ENCODE measurements around the gene ZNRF1.
"Not testable (repeated sequence)": the region's sequence is repeated elsewhere in the genome, so short reads cannot be mapped to it uniquely, and the experiment has no call there.

ZNRF1 gene

DNA sequence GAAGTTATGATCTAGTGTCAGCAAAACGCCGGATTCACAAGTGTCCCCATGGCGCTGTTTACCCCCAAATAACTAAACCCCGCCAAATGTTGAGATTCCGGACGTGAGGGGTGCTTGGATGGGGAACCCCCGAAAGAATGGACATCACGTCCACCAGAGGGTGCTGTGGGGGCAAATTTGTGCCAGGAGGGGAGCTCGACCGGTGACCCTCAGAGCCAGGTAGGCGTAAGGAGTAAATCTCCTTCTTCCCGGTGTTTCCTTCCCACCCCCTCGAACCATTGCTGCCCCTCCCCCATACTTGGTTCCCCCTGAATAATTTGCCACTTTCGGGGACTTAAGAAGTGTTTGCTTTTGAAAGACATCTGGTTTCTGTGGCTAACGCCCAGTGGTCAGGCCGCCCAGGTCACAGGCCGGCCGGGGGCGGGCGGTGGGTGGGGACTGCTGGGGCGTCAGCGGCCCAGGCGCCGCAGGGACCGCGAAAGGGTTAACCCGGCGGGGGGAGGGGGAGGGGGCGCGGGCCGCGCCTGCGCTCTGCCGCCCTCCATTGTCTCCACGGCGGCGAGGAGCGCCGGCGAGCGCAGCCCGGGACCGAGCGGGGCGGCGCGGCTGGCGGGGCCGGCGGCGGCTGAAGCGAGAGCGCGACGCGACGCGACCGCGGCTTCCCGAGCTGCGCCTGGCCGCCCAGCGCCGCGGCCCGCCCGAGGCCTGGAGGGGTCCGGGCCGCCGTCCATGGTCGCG is at the start of gene ZNRF1:
TSS of gene ZNRF1 (plus strand) at position 544 of the 738 bp plus-strand sequence. CDS start 648 bp downstream, outside the sequence.
- DNase-seq (ENCODE audit: insufficient read length, low spot score) (peak; percentile 88), FAIRE-seq (peak; percentile 80)

DNA sequence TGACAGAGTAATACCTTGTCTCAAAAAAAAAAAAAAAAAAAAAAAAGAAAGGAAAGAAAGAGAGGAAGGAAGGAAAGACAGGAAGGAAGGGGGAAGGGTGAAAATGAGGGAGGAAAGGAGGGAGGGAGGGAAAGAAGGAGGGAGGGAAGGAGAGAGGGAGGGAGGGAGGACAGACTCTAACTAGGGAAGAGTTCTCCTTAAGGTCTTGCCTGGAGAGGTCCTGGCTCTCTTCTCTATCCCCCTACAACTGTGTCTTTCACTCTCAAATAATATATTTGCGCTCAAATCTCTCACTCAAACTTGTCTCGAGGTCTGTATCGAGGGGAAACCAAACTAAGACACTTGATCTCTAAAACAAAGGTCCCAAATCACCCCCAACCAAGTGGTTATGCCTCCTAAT is 49.5 kb upstream of the ZNRF1 start:
- no peak for DNase-seq (ENCODE audit: insufficient read length, low spot score)
- FAIRE-seq = no peak

DNA sequence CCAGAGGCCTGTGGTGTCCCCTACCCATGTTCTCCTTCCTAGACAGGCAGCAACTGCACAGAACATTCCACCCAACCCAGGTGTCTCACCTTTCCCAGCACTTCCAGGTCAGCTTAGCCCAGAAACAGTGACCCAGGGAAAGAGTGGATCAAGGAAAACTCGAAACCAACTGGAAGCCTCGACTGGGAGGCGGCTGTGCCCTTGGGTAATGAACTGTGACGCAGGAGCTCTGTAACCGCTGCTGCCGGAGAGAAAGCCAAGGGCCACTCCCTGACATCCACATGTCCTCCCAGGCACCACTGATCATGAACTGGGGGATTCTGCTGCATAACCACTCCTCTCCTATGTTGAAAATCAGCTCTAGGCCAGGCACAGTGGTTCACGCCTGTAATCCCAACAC is 48.3 kb upstream of the ZNRF1 start:
- no peak for DNase-seq (ENCODE audit: insufficient read length, low spot score)
- no peak for FAIRE-seq

DNA sequence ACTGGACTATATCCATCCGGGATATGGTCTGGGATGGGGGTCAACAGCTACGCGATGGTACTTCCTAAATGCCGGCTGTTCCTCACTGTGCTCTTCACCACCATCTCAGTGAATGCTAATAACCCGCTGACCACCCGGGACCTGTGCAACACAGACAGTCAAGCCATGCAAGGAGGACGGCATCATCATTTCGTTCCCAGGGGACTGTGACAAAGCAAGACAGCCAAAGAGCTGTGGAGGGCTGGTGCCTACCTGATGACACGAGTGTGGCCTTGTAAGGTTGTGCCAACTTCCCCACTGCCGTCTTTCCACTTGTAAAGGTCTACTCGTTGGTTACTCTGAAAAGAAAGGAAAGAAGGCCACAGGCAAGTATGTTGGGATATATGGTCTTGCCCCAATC is 47.6 kb upstream of the ZNRF1 start:
- DNase-seq (ENCODE audit: insufficient read length, low spot score) (no peak), FAIRE-seq (no peak)

DNA sequence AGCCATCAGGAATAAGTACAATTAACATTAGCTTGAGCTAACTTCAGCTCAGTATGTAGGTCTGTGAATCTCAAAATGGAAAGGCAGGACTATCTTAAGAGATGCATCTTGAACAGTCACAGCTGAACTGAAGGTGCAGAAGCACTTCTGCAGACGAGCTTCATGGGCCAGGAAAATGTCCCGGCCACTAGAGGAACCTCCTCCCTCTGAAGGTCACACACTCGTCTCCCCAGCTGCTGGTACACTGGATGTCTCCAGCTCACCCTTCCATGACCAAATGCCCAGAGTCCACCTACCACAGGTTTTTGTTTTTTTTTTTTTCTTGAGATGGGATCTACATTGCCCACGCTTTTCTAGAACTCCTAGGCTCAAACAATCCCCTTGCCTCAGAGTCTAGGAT is 47.1 kb upstream of the ZNRF1 start:
- DNase-seq (ENCODE audit: insufficient read length, low spot score) (no peak), FAIRE-seq (no peak)

DNA sequence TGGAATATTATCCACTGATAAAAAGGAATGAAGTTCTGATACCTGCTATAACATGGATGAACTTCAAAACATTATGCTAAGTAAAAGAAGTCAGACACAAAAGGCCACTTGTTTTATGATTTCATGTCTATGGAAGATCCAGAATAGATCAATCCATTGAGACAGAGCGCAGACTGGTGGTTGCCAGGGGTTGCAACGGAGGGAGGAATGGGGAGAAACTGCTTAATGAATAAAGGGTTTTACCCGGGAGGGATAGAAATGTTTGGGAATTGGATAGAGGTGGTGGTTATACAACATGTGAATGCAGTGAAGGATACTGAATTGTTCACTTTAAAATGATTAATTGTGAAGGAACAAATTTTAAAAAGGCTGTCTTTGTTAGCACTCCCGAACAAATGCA is 44.1 kb upstream of the ZNRF1 start:
- DNase-seq (ENCODE audit: insufficient read length, low spot score) (no peak), FAIRE-seq (no peak)

DNA sequence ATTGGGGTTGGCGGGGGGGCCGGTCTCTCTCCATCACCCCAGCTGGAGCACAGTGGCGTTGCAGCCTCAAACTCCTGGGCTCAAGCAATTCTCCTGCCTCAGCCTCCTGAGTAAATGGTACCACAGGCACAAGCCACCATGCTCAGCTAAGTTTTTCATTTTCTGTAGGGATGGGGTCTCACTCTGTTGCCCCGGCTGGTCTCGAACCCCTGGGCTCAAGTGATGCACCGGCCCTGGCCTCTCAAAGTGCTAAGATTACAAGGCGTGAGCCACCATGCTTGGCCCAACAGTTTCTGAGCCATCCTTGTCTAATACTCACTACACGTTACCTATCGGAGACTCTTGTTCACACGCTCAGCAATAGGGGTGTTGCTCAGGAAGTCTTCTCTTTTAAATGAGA is 25.5 kb upstream of the ZNRF1 start:
- FAIRE-seq = no peak
- no peak for DNase-seq (ENCODE audit: insufficient read length, low spot score)

DNA sequence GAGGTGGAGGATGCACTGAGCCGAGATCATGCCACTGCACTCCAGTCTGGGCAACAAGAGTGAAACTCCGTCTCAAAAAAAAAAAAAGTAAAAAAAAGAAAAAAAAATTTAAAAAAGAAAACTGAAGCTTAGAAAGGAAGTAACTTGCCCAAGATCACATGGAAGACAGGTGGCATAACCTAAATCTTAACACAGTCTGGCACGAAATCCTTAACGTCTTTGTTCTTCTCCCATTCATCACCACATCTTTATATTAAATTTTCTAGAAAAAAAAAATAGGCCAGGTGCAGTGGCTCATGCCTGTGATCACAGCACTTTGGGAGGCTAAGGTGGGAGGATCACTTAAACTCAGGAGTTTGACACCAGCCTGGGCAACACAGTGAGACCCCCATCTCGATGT is 23.2 kb upstream of the ZNRF1 start:
- DNase-seq (ENCODE audit: insufficient read length, low spot score) (no peak), FAIRE-seq (no peak)

DNA sequence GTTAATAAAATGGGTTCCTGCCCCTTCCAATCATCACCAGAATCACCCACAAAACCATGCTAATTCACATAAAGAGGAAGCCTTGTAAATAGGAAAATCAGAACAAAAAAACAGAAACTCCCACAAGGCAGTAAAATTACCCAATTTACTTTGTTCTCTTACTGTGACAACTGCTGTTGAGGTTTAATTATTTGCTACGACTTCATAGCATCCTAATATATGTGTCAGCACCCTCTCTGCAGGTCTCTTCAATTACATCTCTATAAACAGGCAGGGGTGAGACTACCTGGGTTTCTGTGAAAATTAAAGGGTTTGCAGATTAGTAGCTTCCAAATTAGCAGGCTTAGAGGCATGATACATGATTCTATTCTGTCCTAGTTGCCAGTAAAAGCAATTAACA is 16.6 kb upstream of the ZNRF1 start:
- no peak for DNase-seq (ENCODE audit: insufficient read length, low spot score)
- FAIRE-seq = no peak

DNA sequence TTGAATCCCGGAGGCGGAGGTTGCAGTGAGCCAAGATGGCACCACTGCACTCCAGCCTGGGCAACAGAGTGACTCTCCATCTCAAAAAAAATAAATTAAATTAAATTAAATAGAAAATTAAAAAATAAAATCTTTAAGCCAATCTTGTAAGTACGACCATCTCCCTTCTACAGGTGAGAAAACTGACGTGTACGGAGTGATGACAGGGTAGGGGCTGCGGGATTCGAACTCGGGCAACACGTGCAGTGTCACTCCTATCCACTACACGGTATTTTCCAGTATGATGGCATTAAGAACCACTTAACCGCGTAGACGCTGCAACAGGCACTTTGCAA is 14.7 kb upstream of the ZNRF1 start:
- FAIRE-seq (no peak), DNase-seq (ENCODE audit: insufficient read length, low spot score) (no peak)

DNA sequence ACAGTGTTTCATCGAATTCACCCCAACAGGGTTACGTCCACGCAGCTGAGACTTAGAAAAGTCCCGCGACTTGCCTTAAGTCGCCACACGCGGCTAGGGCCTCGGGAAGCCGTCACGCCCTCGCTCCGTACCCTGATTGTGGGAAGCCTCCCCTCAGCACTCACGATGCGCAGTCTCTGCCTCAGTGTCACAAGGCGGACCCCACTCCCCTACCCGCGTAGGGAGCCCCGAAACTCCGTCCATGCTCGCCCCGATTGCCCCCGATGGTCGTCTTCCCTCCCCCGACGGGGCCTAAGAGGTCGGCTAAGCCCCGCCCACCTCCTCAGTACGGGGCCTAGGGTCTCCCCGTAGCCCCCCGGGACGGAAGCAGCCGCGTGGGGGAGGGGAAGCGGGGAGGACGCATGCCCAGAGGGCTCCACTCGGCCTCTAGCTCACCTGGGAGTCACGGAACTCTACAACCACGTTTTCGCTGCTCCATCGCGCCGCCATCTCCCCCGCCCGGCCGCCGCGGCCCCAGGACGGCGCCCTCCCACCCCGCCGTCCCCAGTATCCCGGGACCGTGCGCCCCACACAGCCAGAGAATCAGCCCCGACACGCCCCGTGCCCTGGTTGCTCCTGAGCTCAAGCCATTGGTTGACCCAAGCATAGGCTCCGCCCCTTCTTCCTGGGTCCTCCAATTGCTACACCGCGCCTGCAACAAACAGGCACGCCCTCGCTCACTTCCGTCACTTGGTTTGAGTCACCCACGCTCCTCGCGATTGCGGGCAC is 14.1 kb upstream of the ZNRF1 start, which contains the start of gene WDR59:
TSS of gene WDR59 (minus strand) at position 595 of the 768 bp plus-strand sequence. CDS start at position 489, 106 bp downstream.
- FAIRE-seq (peak; percentile 99), DNase-seq (ENCODE audit: insufficient read length, low spot score) (peak; percentile 100)

DNA sequence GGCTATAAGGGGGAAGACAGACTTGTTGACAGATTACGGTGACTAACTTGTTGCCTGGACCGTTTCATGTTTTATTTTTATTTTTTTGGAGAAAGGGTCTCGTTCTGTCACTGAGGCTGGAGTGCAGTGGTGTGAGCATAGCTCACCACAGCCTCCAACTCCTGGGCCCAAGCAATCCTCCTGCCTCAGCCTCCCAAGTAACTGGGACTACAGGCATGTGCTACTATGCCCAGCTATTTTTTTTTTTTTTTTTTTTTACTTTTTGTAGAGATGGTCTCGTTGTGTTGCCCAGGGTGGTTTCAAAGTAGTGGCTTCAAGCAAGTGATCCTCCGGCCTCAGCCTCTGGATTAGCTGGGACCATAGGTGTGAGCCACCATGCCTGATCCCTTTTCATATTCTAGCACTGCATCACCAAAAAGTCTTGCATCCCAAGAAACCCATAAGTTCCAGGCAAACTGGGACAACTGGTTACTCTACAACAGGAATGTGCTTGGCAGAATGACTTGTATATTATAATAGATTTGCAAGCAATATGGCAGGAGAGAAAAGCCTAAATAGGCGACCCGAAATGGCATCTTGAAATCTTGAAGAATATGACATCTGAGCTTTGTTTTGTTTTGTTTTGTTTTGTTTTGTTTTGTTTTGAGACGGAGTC is 11.7 kb upstream of the ZNRF1 start:
- no peak for DNase-seq (ENCODE audit: insufficient read length, low spot score)
- no peak for FAIRE-seq

DNA sequence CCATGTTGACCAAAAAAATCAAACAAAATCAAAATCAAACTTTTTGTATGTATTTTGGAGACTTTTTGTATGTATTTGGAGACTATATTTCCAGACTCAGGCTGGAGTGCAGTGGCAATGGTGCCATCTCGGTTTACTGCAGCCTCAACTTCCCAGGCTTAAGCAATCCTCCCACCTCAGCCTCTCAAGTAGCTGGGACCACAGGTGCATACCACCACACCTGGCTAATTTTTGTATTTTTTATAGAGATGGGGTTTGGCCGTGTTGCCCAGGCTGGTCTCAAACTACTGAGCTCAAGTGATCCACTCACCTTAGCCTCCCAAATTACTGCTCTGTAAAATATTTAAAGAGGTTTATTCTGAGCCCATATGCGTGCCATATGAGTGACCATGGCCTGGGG is 9.0 kb upstream of the ZNRF1 start:
- not testable (repeated sequence) for DNase-seq (ENCODE audit: insufficient read length, low spot score); FAIRE-seq

DNA sequence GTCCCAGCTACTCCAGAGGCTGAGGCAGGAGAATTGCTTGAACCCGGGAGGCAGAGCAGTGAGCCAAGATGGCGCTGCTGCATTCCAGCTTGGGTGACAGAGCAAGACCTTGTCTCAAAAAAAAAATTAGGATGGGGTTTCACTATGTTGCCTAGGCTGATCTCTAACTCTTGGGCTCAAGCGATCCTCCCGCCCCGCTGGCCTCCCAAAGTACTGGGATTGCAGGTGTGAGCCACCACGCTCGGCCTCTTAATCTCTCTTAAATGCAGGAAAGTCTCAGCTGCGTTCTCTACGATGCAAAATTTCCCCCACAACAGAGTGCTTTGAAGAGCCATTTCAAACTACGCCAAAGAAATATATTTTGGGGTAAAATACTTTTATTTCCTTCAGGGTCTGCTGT is 8.0 kb upstream of the ZNRF1 start:
- DNase-seq (ENCODE audit: insufficient read length, low spot score) (no peak), FAIRE-seq (no peak)

DNA sequence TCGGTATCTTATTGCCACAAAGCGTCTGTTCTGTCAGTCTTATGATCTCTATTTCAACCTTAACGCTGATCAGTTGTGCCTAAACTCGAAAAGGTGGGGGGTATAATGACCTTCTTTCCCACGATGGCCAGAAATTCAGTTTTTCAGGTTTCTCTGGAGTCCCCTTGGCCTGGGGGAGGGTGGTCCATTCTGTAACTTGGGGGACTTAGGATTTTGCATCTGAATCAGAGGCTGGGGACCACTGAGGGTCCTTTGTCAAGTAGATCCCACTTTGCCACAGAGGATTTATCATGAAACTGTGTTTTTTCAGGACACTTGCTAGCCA is 7.6 kb upstream of the ZNRF1 start:
- FAIRE-seq = no peak
- DNase-seq (ENCODE audit: insufficient read length, low spot score) = no peak

DNA sequence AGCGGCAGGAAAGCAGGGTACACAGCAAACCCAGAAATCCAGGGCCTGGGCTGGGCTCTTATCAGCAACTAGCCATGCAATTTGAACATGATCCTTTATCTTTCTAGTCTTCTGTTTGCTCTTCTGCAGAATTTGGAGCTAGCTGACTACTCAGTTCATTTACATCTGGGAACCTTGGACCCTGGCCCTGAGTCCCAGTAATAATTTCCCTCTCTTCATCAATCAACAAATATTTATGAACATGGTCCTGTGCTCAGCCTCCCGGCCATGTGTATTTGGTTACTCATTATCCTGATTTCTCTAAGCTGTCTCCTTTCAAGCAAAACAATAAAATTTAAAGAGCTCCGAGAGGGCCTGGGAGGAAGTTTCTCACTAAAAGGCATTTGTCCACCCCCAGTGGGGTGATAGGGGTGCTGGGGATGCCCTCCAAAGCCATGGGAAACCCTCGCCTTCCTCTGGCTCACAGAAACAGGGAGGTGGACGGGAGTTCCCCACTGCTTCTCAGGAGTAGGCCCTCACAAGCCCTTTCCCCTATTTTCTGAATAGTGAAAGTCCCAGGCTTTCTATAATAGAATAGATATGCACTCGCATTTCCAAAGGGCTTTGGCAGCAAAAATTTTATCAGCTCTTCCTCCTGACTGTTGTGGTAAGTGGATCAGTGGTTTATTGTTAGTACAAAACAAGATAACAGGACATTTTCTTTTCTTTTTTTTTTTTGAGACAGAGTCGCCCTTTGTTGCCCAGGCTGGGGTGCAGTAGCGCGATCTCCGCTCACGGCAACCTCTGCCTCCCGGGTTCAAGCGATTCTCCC is 7.0 kb upstream of the ZNRF1 start:
- FAIRE-seq (no peak), DNase-seq (ENCODE audit: insufficient read length, low spot score) (no peak)

DNA sequence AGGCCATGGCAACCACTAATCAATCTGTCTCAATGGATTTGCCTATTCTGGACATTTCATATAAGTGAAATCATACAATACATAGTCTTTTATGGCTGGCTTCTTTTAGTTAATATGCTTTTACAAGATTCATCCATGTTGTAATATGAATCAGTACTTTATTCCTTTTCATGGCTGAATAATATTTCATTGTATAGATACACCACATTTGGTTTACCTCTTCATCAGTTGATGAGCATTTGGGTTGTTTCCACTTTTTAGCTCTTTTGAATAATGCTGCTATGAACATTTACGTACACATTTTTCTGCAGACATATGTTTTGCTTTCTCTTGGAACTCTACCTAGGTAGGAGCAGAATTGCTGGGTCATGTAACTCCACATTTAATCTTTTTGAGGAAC is 2.8 kb upstream of the ZNRF1 start:
- FAIRE-seq = no peak
- no peak for DNase-seq (ENCODE audit: insufficient read length, low spot score)

DNA sequence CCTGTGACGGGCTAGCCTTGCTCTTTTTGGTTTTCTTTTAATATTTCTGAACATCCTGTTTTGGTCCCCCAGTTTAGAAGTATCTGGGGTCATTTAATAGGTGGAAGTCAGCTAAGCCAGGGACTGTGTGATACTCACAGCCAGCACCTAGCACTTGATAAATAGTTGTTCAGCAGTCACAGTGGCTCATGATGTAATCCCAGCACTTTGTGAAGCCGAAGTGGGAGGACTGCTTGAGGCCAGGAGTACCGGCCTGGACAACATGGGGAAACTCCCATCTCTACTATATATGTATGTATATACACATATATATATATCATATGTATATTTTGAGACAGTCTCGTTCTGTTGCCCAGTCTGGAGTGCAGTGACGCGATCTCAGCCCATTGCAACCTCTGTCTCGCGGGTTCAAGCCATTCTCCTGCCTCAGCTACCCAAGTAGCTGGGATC is 1.8 kb upstream of the ZNRF1 start:
- FAIRE-seq (no peak), DNase-seq (ENCODE audit: insufficient read length, low spot score) (no peak)

DNA sequence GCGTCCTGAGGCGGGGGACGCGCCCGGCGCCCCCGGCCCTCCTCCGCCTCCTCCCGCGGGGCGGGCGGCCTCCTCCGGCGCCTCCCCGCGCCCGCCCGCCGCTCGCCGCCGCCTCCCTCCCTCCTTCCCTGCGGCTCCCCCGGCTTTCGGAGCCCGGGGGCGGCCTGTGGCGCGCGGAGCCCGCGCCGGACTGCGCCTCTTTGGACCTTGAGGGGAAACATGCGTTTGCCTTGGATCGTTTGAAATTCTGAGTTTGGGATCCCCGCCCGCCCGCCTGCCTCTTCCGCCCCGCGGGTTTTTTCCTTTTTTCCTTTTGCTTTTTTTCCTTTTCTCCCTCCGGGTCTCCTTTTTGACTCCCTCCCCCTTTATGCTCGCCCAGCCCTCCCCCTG is 390 bp downstream of the ZNRF1 start:
- FAIRE-seq = no peak
- DNase-seq (ENCODE audit: insufficient read length, low spot score) = no peak

DNA sequence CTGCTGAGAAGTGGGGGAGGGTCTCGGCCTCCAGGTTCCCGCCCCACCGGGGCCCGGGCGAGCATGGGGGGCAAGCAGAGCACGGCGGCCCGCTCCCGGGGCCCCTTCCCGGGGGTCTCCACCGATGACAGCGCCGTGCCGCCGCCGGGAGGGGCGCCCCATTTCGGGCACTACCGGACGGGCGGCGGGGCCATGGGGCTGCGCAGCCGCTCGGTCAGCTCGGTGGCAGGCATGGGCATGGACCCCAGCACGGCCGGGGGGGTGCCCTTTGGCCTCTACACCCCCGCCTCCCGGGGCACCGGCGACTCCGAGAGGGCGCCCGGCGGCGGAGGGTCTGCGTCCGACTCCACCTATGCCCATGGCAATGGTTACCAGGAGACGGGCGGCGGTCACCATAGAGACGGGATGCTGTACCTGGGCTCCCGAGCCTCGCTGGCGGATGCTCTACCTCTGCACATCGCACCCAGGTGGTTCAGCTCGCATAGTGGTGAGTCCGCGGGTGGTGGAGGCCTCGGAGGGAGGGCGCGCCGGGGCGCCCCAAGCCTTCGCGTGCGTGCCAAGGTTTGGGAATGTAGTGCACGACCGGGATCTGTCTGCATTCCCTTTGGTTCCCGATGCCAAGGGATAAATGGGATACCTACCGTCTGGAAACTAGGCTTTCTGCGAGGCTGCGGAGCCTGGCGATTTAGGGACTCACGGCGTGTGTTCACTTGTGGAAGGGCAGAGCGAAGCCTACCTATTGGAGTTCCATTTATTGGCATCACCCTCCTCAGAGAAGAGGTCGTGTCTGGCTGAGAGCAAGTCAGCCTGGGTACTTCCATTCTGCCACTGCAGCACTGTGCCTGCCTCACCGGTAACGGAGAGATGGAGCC is 1.0 kb downstream of the ZNRF1 start:
- DNase-seq (ENCODE audit: insufficient read length, low spot score) = peak; percentile 49
- FAIRE-seq = no peak
